Stimulated activated CD4-positive, alpha-beta T cell treated with anti-CD3 and anti-CD28 coated beads, Interleukin-15, amount 100 ng/mL, for 1 hour (primary cell): ENCODE results near the gene DCAF7.

Source experiments
- DNase-seq, 2 donors: peaks; one replicate each; pipeline ENCODE4 v3.0.0-alpha.2; 2020; ENCODE audit warnings: low read depth in 1 of 2, low spot score in 1 of 2

DCAF7 gene

GRCh38 chr17:63549946-63550816 lies at the start of gene DCAF7:
Gene DCAF7, plus strand, starts transcription at chr17:63550477. Its CDS starts 201 bp downstream, at chr17:63550678.
- DNase-seq = peak; percentile 98 to 99

DNA sequence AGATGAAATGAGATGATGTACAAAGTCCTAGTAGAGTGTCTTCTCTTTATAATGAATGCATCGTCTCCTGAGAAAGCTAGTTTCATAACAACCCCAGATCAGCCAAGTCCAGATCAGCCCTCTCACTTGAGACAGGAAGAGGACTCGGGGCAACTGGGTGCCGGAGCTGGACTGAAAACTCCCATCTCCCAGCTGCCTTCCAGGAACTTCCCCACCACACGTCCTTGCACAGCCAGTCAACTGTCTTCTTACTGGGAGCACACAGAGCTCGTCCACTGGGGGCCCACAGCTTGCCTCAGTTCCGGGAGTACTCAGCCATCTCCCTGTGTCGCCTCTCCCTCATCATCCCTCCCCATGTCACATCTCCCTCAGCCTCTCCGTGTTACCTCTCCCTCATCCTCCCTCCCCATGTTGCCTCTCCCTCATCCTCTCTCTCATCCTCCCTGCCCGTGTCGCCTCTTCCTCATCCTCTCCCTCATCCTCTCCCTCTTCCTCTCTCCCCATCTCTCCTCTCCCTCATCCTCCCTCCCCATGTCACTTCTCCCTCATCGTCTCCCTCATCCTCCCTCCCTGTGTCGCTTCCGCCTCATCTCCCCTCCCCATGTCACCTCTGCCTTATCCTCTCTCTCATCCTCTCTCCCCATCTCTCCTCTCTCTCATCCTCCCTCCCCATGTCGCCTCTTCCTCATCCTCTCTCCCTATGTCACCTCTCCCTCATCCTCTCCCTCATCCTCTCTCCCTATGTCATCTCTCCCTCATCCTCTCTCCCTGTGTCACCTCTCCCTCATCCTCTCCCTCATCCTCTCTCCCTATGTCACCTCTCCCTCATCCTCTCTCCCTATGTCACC lies 49.5 kb upstream of the DCAF7 start:
- DNase-seq = no peak

- no peak for DNase-seq
Measured at GRCh38 chr17:63503341-63503705, 47.0 kb upstream of the DCAF7 start.

DNA sequence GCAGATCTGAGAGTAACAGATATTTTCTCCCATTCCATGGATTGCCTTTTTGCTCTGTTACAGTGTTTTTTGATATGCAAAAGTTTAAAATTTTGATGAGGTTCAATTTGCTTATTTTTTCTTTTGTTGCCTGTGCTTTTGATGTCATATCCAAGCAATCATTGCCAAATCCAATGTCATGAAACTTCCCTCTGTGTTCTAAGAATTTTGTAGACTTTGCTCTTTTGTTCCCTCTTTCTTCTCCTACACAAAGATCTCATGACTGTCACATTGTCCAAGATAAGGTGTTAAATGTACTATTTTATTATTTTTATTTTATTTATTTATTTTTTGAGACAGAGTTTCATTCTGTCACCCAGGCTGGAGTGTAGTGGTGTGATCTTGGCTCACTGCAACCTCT lies 46.0 kb upstream of the DCAF7 start:
- no peak for DNase-seq

DNA sequence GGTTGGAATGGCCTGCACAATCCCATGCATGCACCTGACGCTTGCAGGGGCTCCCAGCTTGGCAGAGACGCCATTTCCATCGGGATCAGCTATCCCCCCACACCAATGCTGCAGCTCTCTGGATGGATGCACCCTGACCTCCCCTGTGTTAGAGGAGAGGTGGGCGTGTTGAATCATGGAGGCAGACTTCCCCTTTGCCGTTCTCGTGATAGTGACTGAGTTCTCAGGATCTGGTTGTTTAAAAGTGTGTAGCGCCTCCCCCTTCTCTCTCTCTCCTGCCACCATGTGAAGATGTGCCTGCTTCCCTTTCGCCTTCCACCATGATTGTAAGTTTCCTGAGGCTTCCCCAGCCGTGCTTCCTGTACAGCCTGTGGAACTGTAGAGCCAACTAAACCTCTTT lies 44.9 kb upstream of the DCAF7 start:
- DNase-seq = no peak

DNA sequence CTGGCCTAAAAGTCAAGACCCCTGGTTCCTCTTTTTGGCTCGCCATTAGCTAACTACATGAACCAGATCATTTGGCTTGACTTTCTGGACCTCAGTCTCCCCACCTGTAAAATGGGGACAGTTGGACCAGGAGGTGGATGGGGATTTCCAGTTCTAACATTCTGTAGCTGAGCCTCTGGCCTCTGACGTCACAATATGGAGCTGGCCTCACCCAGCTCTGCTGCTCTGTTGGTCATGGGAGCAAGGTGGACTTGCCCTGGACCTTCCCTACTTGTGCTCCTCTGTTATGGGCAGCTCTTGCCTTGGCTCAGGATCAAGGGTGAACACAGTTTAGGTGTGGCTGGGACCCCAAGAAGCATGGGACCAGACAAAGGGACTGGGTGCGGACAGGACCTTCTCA lies 43.6 kb upstream of the DCAF7 start:
- no peak for DNase-seq

GRCh38 chr17:63511331-63511730 lies 38.9 kb upstream of the DCAF7 start:
- no peak for DNase-seq

GRCh38 chr17:63512388-63512787 lies 37.9 kb upstream of the DCAF7 start:
- no peak for DNase-seq

GRCh38 chr17:63512896-63513644 lies 37.2 kb upstream of the DCAF7 start:
- no peak for DNase-seq

- DNase-seq = no peak
Measured at GRCh38 chr17:63514477-63514876, 35.8 kb upstream of the DCAF7 start.

GRCh38 chr17:63514974-63515373 lies 35.3 kb upstream of the DCAF7 start:
- no peak for DNase-seq

DNA sequence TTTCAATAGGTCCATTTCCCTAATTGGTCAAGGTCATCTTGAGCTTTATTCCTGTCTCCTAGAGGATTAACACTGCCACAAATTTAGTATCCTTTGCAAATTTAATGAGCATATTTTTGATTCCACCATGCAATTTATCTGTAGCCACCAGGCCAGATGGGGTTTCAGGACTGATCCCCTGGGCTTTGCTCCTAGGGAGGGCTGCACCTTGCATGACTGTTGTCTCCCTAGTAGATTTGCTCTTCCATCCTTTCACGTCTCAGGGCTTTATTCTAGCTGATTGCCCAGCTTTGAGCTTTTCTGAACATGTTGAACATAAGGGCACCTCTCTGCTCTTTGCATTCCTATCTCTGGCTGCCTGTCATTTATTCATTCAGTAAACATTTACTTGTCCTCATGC lies 34.9 kb upstream of the DCAF7 start:
- DNase-seq = no peak

DNA sequence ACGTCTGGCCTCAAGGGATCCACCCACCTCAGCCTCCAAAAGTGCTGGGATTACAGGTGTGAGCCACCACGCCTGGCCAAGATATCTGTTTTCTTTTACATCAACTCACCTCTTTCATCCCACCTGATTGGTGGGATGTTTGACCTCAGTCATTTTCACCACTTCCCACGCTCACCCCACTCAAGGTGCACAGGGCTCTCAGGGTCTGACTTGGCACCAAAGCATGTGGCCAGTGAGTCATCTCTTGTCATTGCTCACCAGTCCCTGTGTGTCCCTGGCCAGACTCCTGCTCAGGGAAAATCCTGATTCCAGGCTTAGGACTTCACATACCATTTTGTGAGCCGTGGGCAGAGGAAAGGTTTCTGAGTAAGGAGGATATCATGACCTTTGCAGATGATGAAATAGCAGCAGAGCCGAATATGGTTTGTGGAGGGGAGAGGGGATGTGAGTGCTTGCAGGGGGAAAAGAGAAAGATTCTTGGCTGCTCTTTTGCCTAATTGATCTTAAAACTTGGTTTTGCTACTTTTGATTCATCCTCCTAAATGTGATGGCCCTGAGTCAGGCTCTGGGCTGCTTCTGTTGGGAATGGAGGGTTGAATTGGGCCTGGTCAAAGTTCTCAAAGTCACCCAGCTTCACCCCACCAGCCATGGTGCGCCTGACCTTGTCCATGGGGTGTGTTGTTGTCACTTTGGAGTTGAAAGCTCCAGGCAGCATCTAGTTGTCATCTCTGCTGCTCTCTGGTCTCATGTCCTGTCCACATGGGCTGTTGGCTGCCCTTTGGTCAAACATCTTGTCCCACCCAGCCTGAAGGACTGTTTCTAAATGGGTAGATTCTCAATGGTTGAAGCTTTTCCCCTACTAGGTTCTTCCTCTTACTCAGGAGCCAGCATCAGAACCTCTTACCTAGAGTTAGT lies 33.1 kb upstream of the DCAF7 start:
- no peak for DNase-seq

DNA sequence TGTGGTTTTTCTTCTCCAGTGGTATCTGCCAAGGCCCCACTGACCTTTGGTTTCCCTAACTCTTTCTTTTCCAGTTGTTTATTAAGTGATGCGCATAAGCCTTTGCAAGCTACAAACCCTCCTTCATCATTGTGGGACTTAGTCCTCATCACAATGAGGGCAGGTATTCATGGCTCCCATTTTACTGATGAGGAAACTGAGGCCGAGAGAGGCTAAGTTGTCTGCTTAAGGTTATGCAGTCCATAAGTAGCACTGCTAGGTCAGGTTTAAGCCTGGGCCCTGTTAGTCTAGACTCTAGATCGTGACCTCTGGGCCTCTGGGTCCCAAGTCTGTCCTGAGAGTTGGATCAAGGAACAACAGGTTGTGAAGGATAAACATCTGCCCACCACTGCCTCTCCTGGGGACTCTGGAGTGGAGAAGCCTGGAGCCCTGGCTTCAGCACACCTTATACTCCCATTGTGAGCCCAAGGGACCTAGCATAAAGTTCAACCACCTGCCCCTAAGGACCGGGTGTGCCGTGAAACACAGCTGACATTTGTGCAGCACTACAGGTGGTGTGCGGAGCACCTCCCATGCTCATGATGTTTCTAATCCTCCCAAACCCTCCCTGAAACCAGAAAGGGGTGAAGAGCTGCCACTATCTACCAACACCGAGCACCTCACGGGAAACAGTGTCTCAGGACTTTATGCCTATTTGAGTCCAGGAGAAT lies 32.3 kb upstream of the DCAF7 start:
- DNase-seq = no peak

DNA sequence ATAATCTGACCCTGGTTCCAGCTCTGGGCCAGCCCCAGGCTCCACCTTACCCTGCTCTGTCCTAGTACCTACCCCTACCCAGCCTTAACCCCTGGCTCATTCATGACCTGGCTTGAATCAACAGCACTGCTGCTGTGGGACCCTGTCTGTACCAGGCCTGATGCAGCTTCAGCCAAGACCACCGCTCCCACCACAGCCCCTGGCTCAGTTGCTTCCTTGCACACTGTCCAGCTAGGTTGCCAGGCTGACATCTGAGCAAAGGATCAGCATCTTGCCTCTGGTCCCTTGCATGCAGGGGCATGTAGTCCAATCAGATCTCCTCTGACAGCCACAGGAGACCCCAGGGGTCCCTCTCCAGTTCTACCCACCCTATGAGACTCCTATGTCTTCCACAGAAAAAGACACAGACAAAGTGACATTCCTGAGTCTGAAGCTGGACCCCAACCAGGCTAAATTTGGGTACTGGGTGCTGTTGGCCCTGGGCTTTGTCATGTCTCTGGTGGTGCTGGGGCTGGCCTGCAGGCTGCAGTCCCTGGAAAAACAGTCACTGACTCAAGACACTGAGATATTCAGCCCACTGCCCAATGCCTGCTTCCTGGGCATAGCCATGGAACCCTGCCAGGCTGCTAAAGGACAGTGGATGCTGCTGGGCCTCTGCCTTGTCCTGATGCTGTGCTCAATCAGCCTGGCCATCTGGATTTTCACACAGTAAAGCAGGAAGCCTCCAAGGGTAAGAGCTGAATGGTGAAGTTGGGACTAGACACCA lies 31.0 kb upstream of the DCAF7 start:
- DNase-seq = no peak

DNA sequence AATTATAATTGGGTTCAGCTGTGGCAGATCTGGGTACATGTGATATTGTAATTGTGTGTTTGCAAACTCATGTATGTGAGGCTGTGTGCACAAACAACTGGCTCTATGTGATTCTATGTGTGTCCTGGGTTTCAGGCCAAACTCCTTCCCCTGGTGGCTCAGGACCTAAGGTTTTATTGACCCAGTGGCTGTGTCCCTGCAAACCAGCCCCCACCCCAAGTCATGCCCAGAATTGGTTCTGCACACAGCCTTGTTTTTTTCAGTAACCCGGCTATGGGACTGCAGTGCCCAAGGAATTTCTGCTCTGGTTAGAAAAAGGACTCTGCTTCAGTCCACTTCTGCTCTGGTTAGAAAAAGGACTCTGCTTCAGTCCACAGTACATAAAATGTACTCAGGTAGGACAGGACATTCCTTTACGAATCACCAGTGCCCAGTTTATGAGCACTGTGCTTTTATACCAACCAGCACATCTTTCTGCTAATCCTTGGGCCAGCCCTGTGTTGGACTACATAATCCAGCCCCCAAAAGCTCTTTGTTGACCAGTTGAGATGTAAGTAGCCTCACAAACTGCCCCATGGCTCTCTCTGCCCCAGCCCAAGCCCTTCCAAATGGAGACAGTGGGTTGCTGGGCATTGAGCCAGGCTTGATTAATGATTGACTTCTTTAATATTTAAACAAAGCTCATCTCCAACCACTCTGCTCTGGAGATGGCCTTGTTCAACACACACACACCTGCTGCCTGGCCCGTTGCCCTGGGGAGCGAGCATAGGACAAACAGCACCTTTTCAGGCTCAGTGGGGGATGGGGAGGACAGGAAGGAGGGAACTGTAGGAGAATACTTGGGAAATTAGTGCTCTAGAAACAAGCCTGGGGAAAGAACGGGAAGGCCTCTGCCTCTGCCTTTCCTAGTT lies 30.1 kb upstream of the DCAF7 start:
- no peak for DNase-seq

- no peak for DNase-seq
Measured at GRCh38 chr17:63523253-63523855, 26.9 kb upstream of the DCAF7 start, which contains the start of gene KCNH6. Gene KCNH6, plus strand, starts transcription at chr17:63523358. Its CDS starts 56 bp downstream, at chr17:63523414.

DNA sequence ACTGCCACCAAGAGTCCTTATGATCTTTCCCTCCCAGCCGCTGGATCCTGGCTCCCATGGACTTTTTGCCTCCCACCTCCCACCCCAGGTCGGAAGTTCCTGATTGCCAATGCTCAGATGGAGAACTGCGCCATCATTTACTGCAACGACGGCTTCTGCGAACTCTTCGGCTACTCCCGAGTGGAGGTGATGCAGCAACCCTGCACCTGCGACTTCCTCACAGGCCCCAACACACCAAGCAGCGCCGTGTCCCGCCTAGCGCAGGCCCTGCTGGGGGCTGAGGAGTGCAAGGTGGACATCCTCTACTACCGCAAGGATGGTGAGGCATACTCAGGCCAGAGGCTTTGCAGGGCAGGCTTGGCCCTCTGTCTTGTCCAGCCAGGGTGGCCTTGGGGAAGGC lies 26.2 kb upstream of the DCAF7 start:
- no peak for DNase-seq
